ENCODE results near the gene RRAD.
"Not testable (repeated sequence)": the region's sequence is repeated elsewhere in the genome, so short reads cannot be mapped to it uniquely, and the experiment has no call there.

The RRAD gene

GRCh38 chr16:66900721-66901441 is 24.5 kb downstream of the RRAD start:
- TF ChIP-seq CTCF (IDR thresholded peaks at IDR 0.05; ENCODE audit: control insufficient read depth, insufficient read depth, low read depth, low read length, missing control alignments): no peak
- no peak overlapping the region for H3K4me3 ChIP-seq (ENCODE audit: control insufficient read depth, low read depth, low read length)
- DNase-seq (ENCODE audit: low read depth): no peak

GRCh38 chr16:66899945-66900710 is 25.2 kb downstream of the RRAD start:
- TF ChIP-seq CTCF (IDR thresholded peaks at IDR 0.05; ENCODE audit: control insufficient read depth, insufficient read depth, low read depth, low read length, missing control alignments): no peak
- H3K4me3 ChIP-seq (ENCODE audit: control insufficient read depth, low read depth, low read length): no peak overlapping the region
- DNase-seq (ENCODE audit: low read depth): no peak

GRCh38 chr16:66899310-66899944 is 25.9 kb downstream of the RRAD start:
- TF ChIP-seq CTCF (IDR thresholded peaks at IDR 0.05; ENCODE audit: control insufficient read depth, insufficient read depth, low read depth, low read length, missing control alignments): no peak
- DNase-seq (ENCODE audit: low read depth): no peak
- no peak overlapping the region for H3K4me3 ChIP-seq (ENCODE audit: control insufficient read depth, low read depth, low read length)

GRCh38 chr16:66898933-66899309 is 26.4 kb downstream of the RRAD start:
- DNase-seq (ENCODE audit: low read depth): no peak
- H3K4me3 ChIP-seq (ENCODE audit: control insufficient read depth, low read depth, low read length): no peak overlapping the region
- no peak for TF ChIP-seq CTCF (IDR thresholded peaks at IDR 0.05; ENCODE audit: control insufficient read depth, insufficient read depth, low read depth, low read length, missing control alignments)

GRCh38 chr16:66898207-66898606 is 27.1 kb downstream of the RRAD start:
- no peak for DNase-seq (ENCODE audit: low read depth)
- H3K4me3 ChIP-seq (ENCODE audit: control insufficient read depth, low read depth, low read length): no peak overlapping the region
- no peak for TF ChIP-seq CTCF (IDR thresholded peaks at IDR 0.05; ENCODE audit: control insufficient read depth, insufficient read depth, low read depth, low read length, missing control alignments)

- H3K4me3 ChIP-seq (ENCODE audit: control insufficient read depth, low read depth, low read length); DNase-seq (ENCODE audit: low read depth): not testable (repeated sequence)
These were observed 28.7 kb downstream of the RRAD start for GRCh38 chr16:66896682-66897081.

- no peak for TF ChIP-seq CTCF (IDR thresholded peaks at IDR 0.05; ENCODE audit: control insufficient read depth, insufficient read depth, low read depth, low read length, missing control alignments)
- H3K4me3 ChIP-seq (ENCODE audit: control insufficient read depth, low read depth, low read length): no peak overlapping the region
- no peak for DNase-seq (ENCODE audit: low read depth)
These were observed 29.3 kb downstream of the RRAD start for GRCh38 chr16:66895999-66896398.

All from AG09309 (cell line).